ACC112 (cell line): Measurements from ENCODE around the gene MYOZ1.
"Not testable (repeated sequence)": the region's sequence is repeated elsewhere in the genome, so short reads cannot be mapped to it uniquely, and the experiment has no call there.

ENCODE experiments used
- H2AFZ ChIP-seq: fragments of 200-600 bp; sonication (generic); one replicate; pipeline ENCODE4 v1.6.0; 2017; ENCODE audit warnings: antibody characterized with exemption, low read length; ENCODE audit not compliant: unreplicated experiment
- H3K27ac ChIP-seq: fragments of 200-600 bp; sonication (generic); 2 replicates; pipeline ENCODE4 v1.5.1; 2014; ENCODE audit warnings: low read depth, mild to moderate bottlenecking, antibody characterized with exemption, low read length, moderate library complexity
- H3K27me3 ChIP-seq: fragments of 200-600 bp; sonication (generic); 2 replicates; pipeline ENCODE4 v1.6.1; 2014; ENCODE audit warnings: mild to moderate bottlenecking, antibody characterized with exemption, low read length, moderate library complexity, mixed read lengths; ENCODE audit not compliant: insufficient read depth
- H3K36me3 ChIP-seq: fragments of 200-600 bp; sonication (generic); 2 replicates; pipeline ENCODE4 v1.6.1; 2016; ENCODE audit warnings: mild to moderate bottlenecking, antibody characterized with exemption, low read length, moderate library complexity, mixed read lengths; ENCODE audit not compliant: insufficient read depth
- H3K4me1 ChIP-seq: fragments of 200-600 bp; sonication (generic); one replicate; pipeline ENCODE4 v1.6.1; 2016; ENCODE audit warnings: low read length, mixed read lengths; ENCODE audit not compliant: insufficient read depth, unreplicated experiment, control insufficient read depth
- H3K4me3 ChIP-seq: fragments of 200-600 bp; sonication (generic); 2 replicates; pipeline ENCODE4 v1.5.1; 2014; ENCODE audit warnings: mild to moderate bottlenecking, low read depth, low read length
- H3K79me2 ChIP-seq: fragments of 200-600 bp; sonication (generic); one replicate; pipeline ENCODE4 v1.6.0; 2016; ENCODE audit warnings: low read length; ENCODE audit not compliant: control insufficient read depth, unreplicated experiment, insufficient read depth

MYOZ1 gene

DNA sequence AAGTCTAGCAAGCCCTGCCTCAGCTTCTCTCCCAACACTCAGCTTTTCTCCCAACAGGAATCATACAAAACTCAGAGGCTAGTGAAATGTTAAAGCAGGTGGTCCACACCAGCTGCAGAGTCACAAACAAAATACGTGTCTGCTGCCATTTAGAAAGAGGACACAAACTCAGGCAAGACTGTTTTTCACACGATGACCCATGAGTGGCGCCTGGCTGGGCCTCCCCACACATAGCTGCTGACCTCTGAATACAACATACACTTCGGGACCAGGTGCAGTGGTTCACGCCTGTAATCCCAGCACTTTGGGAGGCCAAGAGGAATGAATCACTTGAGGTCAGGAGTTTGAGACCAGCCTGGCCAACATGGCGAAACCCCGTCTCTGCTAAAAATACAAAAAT lies 21.4 kb upstream of the MYOZ1 start:
- peaks cover 11% of the 10 kb centered on the region for H3K4me1 ChIP-seq
- H3K36me3 ChIP-seq, H3K27ac ChIP-seq, H2AFZ ChIP-seq, H3K27me3 ChIP-seq, H3K4me3 ChIP-seq, H3K79me2 ChIP-seq: not testable (repeated sequence)

DNA sequence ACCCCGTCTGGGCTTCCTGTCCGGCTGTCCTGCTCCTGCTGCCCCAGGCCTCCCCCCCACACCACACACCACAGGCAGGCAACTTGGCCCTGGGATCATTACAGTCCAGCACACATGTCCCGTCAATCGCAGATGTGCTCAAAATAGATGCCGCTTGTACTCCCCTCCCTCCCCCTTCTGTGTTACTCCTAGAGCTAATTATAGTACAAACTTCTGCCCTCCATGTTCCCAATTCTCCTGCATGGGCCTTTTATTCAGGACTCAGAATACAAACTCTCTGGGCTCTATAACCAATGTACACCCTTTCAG lies 14.7 kb upstream of the MYOZ1 start, which contains the start of gene SYNPO2L:
Gene SYNPO2L (minus strand): TSS at position 40 of the 309 bp plus-strand sequence. CDS start 107 bp downstream, outside the sequence.
- H3K27ac ChIP-seq = no peak within 1 kb of the TSS
- H3K4me3 ChIP-seq = no peak within 1 kb of the TSS
- H2AFZ ChIP-seq = no peak within 1 kb of the TSS
- H3K79me2 ChIP-seq = no peaks in the 10 kb centered on the region
- H3K36me3 ChIP-seq = no peaks in the 10 kb centered on the region
- H3K4me1 ChIP-seq = peaks cover 1% of the 10 kb centered on the region
- H3K27me3 ChIP-seq = no peaks in the 10 kb centered on the region

DNA sequence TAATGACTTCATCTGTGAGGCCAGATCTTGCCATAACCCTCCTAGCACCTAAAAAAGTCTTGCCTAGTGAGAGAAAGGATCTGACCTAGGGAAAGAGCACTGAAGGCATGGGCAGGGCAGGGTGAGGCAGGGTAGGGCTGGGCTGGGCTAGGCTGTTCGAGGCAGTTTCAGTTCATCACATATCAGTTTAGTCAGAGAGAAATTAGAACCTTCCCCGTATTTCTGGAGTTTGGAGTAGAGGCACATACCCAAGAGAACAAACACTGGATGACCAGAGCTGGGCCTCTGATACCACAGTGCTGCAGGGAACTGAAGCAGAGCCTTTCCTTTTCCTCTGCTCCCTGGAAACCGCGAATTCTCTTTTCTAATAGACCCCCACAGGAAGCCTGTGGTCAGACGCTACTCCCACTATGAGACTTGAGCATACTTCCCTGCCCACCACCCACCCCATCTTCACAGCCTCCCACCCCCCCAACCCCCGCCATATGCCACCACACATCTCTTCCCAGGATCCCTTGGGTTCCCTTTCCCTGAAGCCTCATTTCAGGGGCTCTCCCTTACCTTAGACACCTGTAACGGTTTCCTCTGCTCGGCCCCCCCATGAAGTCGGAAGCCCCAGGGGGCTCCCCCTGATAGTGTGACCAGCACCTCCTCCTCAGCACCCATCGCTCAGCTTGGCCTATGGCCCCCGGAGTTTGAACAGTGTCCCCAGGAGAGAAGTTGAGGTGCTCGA lies 14.1 kb upstream of the MYOZ1 start:
- no peak overlapping the region for H2AFZ ChIP-seq
- H3K4me1 ChIP-seq = no peaks in the 10 kb centered on the region
- no peak overlapping the region for H3K27ac ChIP-seq
- H3K36me3 ChIP-seq = no peaks in the 10 kb centered on the region
- no peaks in the 10 kb centered on the region for H3K79me2 ChIP-seq
- no peaks in the 10 kb centered on the region for H3K27me3 ChIP-seq
- no peak overlapping the region for H3K4me3 ChIP-seq

DNA sequence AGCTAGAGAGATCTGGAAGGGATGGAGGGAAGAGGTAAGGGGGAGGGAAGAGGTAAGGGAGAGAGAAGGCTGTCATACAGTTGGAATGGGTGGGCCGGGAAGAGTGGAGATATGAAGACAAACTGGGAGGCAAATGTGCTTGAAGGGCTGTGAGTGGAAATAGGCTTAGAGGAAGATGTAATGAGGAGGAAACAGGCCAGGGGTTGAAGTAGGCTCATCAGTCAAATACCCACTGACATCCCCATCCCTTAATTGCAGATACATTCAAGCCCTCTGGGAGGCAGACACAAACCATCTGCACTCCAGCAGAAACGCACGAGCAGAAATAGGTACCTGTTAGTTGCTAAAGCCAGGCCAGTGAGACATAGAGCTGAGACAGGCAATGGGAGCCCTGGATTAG lies 12.4 kb upstream of the MYOZ1 start:
- Histone ChIP-seq H3K27ac (no peak overlapping the region), H3K4me1 (peaks cover 4% of the 10 kb centered on the region), H3K27me3 (no peaks in the 10 kb centered on the region), H3K36me3 (no peaks in the 10 kb centered on the region), H2AFZ (no peak overlapping the region), H3K4me3 (no peak overlapping the region), H3K79me2 (no peaks in the 10 kb centered on the region)

DNA sequence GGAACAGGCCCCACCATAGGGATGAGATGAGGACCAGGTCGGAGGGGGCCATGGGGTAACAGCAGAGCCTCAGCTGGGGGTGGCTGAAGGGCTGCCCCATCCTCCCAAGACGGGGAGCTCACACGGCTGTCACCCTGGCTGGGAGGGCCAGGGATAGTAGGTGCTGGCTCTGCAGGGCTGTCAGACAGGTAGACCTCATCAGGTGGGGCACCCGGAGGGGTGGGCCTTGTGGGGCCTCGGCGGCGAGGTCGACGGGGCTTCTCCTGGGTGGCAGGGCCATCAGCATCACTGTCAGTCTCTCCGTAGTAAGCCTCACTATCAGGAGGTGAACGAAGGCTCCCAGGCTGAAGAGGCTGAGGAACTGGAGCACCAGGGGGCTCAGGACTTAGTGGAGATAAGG lies 11.9 kb upstream of the MYOZ1 start:
- Histone ChIP-seq H3K36me3 (no peaks in the 10 kb centered on the region), H3K27ac (no peak overlapping the region), H3K4me1 (peaks cover 4% of the 10 kb centered on the region), H3K4me3 (no peak overlapping the region), H2AFZ (no peak overlapping the region), H3K27me3 (no peaks in the 10 kb centered on the region), H3K79me2 (no peaks in the 10 kb centered on the region)

DNA sequence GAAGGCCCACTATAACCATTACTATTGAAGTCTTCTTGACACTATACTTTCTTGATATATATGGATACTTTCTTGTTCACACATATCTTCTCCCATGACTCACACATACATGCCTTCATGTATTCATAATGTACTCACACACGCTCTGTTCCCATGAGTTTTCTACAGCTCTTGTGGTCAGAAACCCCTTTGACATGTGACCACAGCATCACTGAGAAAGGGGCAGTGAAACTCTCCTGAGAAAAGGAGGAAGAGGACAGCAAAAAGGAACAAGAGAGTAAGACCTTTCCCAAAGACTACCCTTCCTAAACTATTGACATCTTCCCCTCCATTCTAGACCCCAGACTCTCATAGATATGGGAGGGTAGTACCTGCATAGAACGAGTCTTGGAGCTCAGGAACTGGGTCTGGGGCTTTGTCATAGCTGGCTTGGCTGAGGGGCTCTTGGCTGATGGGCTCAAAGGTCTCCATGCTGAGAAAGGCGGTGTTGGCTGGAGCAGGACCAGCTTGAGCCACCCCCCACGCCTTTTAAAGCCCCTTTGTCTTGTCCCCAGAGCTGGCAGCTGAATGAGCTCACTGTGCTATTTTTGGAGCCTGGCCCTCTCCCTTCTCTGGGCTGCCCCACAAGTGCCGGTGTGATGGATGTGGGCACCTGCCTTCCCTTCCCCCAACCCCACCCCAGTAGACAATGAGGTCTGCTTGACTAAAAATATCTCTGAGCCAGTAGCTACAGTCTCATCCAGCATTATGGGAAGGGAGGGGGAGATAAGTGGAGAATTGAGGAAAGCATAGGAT lies 9.5 kb upstream of the MYOZ1 start:
- Histone ChIP-seq H2AFZ (no peak overlapping the region), H3K27ac (peak overlapping the region; percentile 33; the same call in 1 of the 2 replicates), H3K36me3 (no peaks in the 10 kb centered on the region), H3K4me1 (peaks cover 4% of the 10 kb centered on the region), H3K79me2 (no peaks in the 10 kb centered on the region), H3K27me3 (no peaks in the 10 kb centered on the region), H3K4me3 (no peak overlapping the region)

DNA sequence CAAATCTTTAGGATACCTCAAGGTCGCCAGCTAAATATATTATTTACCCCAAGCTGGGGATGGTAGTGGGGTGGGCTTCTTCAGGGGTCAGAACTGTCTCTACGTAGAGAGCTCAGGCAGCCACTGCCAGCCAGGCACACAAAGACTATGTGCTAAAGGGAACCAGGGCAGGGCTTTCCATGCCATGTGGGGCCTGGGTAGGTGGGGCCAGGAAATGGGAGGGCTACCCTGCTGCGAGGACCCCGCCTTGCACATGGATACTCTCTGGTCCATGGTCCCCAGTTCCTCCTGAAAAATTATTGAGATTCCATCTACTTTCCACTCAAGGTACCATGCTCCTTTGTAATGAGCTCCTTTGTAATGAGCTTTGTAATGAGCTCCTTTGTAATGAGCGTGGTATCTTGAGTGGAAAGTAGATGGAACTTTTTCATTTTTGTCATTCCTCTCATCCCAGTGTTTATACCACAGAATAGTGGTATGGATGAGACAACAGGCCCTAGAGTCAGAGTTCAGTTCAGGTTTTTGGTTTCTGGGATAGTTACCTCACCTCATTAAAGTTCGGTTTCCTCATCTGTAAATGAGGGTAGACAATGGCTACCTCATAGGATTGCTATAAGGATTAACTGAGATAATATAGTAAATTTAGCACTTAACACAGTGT lies 8.7 kb upstream of the MYOZ1 start:
- H3K4me3 ChIP-seq = no peak overlapping the region
- no peaks in the 10 kb centered on the region for H3K36me3 ChIP-seq
- H2AFZ ChIP-seq = no peak overlapping the region
- H3K27me3 ChIP-seq = no peaks in the 10 kb centered on the region
- H3K79me2 ChIP-seq = no peaks in the 10 kb centered on the region
- peaks cover 4% of the 10 kb centered on the region for H3K4me1 ChIP-seq
- H3K27ac ChIP-seq = peak overlapping the region; percentile 30; the same call in 1 of the 2 replicates

DNA sequence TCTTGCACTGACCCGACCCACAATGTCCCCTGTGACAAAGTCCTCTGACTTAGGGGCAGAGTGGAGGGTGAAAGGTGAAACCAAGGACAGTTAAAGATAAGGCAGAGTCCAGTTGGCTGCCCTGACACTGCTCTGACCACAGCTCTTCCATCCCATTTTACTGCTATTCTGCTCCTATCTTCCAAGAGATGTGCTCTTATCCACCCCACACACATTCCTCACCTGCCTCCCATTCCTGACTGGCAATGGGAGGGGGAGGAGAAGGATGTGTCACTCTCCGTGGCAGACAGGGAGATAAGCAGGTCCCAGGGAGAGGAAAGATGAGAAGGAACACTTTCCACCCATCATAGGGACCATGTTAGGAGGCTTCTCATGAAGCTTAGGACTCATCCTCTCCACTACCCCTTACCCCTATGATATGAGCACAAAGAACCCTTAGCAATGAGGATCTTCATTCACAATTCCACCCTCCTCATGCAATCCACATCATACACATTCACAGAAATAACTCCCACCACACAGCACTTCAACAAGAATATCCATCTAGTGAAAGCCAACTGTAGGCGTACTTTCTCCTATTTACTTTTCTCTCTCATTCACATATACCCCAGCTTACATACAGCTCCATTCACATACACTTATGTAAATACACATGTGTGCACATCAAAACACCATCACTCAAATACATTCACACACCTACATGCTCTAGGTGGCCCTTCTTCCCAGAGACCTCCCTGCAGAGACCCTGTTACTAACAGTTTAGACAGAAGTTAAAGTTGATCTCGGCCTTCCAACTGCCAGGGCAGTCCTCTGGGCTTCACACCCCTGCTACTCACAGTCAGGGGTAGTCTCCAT lies 7.9 kb upstream of the MYOZ1 start:
- Histone ChIP-seq H3K4me3 (no peak overlapping the region), H2AFZ (no peak overlapping the region), H3K79me2 (no peaks in the 10 kb centered on the region), H3K36me3 (no peaks in the 10 kb centered on the region), H3K27ac (no peak overlapping the region), H3K4me1 (peaks cover 4% of the 10 kb centered on the region), H3K27me3 (no peaks in the 10 kb centered on the region)

DNA sequence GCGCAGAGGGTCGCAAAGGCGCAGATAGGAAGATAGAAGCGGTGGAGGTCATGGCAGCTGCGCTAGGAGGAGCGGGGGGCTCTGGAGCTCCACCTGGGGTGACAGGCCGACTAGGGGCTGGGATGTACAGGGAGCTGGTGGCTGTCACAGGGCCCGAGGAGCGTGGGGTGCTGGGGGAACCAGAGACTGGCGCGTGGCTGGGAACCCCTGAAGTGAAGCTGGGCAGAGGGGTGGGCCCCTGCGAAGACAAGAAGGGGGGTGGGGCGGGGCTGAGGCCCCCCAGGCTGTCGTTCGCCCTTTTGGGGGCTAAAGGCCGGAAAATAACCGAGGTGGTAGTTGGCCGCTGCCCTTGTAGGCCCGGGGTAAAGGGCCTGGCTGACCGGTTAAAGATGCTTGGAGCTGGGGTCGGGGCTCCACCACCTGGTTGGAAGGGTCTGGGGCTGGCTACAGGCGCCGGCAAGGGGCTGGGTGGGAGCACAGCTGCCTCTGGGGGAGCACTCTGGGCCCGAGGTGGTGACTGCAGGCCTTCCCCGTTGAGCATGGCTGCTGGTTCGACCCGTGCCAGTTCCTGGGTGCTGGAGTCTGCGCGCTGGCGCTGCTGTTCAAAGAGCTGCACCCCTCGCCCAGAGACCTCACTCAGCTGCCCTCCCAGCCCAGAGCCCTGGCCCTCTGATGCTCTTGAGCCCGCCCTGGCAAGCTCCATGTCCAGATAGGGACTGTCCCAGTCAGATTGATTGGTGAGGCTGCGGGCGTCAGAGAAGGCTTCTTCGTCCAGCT lies 6.8 kb upstream of the MYOZ1 start:
- Histone ChIP-seq H3K27ac (no peak overlapping the region), H3K4me3 (peak overlapping the region; percentile 80), H2AFZ (peak overlapping the region; percentile 98), H3K27me3 (no peaks in the 10 kb centered on the region), H3K36me3 (no peaks in the 10 kb centered on the region), H3K4me1 (peaks cover 4% of the 10 kb centered on the region), H3K79me2 (no peaks in the 10 kb centered on the region)
